ENCODE results near the gene TRIM5.
"Not testable (repeated sequence)": the region's sequence is repeated elsewhere in the genome, so short reads cannot be mapped to it uniquely, and the experiment has no call there.

TRIM5 gene, protein sequence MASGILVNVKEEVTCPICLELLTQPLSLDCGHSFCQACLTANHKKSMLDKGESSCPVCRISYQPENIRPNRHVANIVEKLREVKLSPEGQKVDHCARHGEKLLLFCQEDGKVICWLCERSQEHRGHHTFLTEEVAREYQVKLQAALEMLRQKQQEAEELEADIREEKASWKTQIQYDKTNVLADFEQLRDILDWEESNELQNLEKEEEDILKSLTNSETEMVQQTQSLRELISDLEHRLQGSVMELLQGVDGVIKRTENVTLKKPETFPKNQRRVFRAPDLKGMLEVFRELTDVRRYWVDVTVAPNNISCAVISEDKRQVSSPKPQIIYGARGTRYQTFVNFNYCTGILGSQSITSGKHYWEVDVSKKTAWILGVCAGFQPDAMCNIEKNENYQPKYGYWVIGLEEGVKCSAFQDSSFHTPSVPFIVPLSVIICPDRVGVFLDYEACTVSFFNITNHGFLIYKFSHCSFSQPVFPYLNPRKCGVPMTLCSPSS

GRCh38 chr11:5684646-5685362, at the start of gene TRIM5:
Gene TRIM5, minus strand, starts transcription at chr11:5685074. Its CDS starts 4,897 bp downstream, at chr11:5680177.
- DNase-seq (peak; percentile 75 to 83), ATAC-seq (peak; percentile 88)
- H3K27me3 Mint-ChIP-seq = no peaks in the 10 kb centered on the region
- H3K9me3 Mint-ChIP-seq = no peaks in the 10 kb centered on the region
- H3K4me3 Mint-ChIP-seq = peak within 1 kb of the TSS; percentile 84 to 92
- peaks cover 52% of the 10 kb centered on the region for H3K4me1 Mint-ChIP-seq
- H3K27ac Mint-ChIP-seq = peak within 1 kb of the TSS; percentile 94 to 95

DNA sequence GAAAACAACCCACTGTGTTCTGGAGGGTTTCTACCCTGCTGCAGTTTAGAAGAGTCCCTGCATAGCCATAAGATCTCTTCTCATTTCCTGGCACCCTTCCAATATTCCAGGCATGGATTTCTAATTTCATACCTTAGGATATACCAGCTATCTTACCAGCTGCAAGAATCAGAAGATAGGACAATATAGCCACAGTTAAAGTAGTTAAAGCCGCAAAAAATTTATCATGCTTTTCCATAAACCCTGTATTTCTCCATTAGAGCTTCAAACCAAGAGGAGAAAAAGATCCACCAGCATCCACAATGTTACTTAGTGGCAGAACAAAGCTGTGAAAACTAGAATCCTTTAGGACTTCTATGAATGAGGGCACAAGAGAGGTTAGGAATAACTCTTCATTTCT, 42.8 kb upstream of the TRIM5 start:
- Mint-ChIP-seq H3K27ac (no peak overlapping the region), H3K4me3 (no peak overlapping the region), H3K9me3 (no peaks in the 10 kb centered on the region), H3K27me3 (no peaks in the 10 kb centered on the region), H3K4me1 (no peaks in the 10 kb centered on the region)
- ATAC-seq (no peak), DNase-seq (no peak)

DNA sequence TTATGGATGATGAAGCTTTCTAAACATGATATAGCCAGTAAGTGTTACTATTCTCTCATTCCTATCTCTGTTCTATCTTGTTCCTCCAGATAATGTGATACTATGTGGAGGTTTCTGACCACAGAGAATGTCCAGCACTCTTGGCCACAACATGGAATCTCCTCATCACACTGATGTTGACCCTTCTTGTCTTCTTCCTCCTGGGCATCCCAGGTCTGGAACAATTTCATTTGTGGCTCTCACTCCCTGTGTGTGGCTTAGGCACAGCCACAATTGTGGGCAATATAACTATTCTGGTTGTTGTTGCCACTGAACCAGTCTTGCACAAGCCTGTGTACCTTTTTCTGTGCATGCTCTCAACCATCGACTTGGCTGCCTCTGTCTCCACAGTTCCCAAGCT, 41.5 kb upstream of the TRIM5 start:
- H3K27ac Mint-ChIP-seq = no peak overlapping the region

GRCh38 chr11:5722622-5723021, 37.7 kb upstream of the TRIM5 start:
- H3K27me3 Mint-ChIP-seq = no peaks in the 10 kb centered on the region
- H3K4me1 Mint-ChIP-seq = no peaks in the 10 kb centered on the region
- peaks cover 0 to 8% of the 10 kb centered on the region in 2 donors for H3K9me3 Mint-ChIP-seq
- ATAC-seq = no peak
- no peak overlapping the region for H3K4me3 Mint-ChIP-seq
- no peak for DNase-seq
- H3K27ac Mint-ChIP-seq = no peak overlapping the region

More for the DNA sequence above, 41.5 kb upstream of the TRIM5 start:
- ATAC-seq (no peak), DNase-seq (no peak)
- Mint-ChIP-seq H3K9me3 (no peaks in the 10 kb centered on the region), H3K4me3 (no peak overlapping the region), H3K4me1 (no peaks in the 10 kb centered on the region), H3K27me3 (no peaks in the 10 kb centered on the region)

- H3K9me3 Mint-ChIP-seq = peaks cover 0 to 8% of the 10 kb centered on the region in 2 donors
- no peak for DNase-seq
- H3K4me1 Mint-ChIP-seq = no peaks in the 10 kb centered on the region
- peak; percentile 83 for ATAC-seq
- no peak overlapping the region for H3K4me3 Mint-ChIP-seq
- H3K27ac Mint-ChIP-seq = peak overlapping the region in 1 of 2 donors; percentile 5
- no peaks in the 10 kb centered on the region for H3K27me3 Mint-ChIP-seq
Measured at GRCh38 chr11:5719703-5720495, 35.0 kb upstream of the TRIM5 start.

GRCh38 chr11:5716518-5716917, 31.6 kb upstream of the TRIM5 start:
- not testable (repeated sequence) for H3K27me3 Mint-ChIP-seq, H3K9me3 Mint-ChIP-seq, H3K27ac Mint-ChIP-seq, DNase-seq, H3K4me3 Mint-ChIP-seq, ATAC-seq, H3K4me1 Mint-ChIP-seq

DNA sequence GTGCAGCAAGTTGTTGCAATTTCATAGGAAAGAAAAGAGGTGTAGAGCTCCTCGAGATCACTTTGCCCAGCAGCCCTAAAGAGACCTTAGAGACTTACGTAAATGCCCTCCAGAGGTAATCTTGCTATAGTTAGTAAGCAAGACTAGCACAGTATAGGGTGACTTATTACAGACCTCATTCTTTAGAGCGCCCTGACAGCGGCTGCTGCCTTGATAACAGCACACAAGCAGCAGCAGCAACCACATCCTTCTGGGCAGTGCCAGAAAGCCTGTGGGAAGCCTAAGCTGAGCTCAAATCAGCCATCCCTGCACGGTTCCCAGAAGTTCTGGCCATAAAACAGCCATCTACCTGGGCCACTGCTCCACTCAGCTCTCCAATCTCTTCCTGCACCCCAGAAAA, 28.8 kb upstream of the TRIM5 start:
- H3K9me3 Mint-ChIP-seq = no peaks in the 10 kb centered on the region

DNA sequence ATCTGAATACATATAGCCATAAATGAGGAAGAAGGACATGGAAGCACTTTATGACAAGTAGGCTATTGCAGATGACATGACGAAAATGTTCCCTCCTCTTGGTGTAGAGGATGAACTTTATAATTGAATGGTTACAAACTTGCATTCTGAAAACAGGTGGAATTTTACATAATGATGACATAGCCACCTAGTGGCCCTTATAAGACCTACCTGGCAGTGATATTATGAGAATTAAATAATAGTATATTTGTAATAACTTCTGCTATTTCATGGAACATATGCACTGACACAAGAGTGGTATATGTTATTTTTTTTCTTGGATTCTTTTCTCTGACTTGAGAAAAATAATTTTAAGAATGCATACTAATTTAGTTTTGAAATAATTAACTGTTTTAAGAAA, 27.6 kb upstream of the TRIM5 start:
- no peak for DNase-seq

More for the DNA sequence above, 28.8 kb upstream of the TRIM5 start:
- Mint-ChIP-seq H3K4me1 (peaks cover 5% of the 10 kb centered on the region), H3K4me3 (no peak overlapping the region), H3K27me3 (no peaks in the 10 kb centered on the region), H3K27ac (no peak overlapping the region)
- DNase-seq = no peak
- peak; percentile 49 for ATAC-seq

DNA sequence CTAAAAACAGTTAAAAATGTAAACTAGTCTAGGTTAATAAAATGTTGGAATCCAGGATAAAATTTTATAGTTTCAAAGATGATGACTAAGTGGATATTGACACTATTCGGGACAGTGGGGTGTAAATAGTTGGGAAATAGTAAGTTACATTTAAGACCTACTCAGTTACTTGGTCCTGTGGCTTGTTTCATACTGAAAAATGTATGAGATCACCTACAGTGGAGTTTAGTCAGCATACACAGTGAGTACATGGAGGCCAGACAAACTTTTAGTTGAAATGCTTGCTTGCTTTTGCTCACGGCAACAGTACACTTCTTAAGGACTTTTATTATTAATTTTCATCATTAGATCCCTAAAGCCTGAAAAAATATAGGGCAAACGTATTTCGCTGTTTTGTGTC, 20.8 kb upstream of the TRIM5 start:
- H3K27ac Mint-ChIP-seq = peak overlapping the region in 1 of 2 donors; percentile 54
- DNase-seq = no peak
- no peaks in the 10 kb centered on the region for H3K9me3 Mint-ChIP-seq
- H3K27me3 Mint-ChIP-seq = no peaks in the 10 kb centered on the region
- H3K4me3 Mint-ChIP-seq = no peak overlapping the region
- ATAC-seq = peak; percentile 53
- peaks cover 47% of the 10 kb centered on the region for H3K4me1 Mint-ChIP-seq

More for the DNA sequence above, 27.6 kb upstream of the TRIM5 start:
- peaks cover 11% of the 10 kb centered on the region for H3K4me1 Mint-ChIP-seq
- H3K27ac Mint-ChIP-seq = peak overlapping the region; percentile 33 to 71
- no peak overlapping the region for H3K4me3 Mint-ChIP-seq
- ATAC-seq = peak; percentile 55
- no peaks in the 10 kb centered on the region for H3K9me3 Mint-ChIP-seq
- H3K27me3 Mint-ChIP-seq = no peaks in the 10 kb centered on the region

DNA sequence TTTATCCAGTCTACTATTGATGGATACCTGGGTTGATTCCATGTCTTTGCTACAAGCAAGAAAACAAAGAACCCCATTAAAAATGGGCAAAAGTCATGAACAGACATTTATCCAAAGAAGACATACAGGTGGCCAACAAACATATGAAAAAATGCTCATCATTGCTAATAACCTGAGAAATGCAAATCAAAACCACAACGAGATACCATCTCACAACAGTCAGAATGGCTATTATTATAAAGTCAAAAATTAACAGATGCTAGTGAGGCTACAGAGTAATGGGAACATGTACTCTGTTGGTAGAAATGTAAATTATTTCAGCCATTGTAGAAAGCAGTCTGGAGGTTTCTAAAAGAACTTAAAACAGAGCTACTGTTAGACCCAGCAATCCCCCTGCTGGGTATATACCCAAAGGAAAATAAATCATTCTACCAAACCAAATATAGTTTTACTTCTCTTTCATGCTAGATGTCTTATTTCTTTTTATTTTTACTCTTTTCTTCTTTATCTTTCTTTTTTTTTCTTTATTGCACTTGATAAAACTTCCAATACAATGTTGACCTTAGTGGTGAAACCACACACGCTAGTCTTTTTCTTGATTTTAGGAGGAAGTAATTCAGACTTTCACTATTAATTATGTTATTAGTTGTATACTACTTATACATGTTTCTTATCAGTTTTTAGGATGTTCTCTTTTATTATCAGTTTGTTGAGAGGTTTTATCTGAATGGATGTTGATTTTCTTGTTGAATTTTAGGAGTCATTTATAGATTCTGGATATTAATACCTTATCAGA, 19.1 kb upstream of the TRIM5 start:
- Mint-ChIP-seq H3K4me3 (peak overlapping the region in 1 of 2 donors; percentile 44), H3K27me3 (no peaks in the 10 kb centered on the region), H3K4me1 (peaks cover 61% of the 10 kb centered on the region), H3K9me3 (no peaks in the 10 kb centered on the region), H3K27ac (peak overlapping the region in 1 of 2 donors; percentile 88)
- no peak for ATAC-seq
- DNase-seq = no peak

DNA sequence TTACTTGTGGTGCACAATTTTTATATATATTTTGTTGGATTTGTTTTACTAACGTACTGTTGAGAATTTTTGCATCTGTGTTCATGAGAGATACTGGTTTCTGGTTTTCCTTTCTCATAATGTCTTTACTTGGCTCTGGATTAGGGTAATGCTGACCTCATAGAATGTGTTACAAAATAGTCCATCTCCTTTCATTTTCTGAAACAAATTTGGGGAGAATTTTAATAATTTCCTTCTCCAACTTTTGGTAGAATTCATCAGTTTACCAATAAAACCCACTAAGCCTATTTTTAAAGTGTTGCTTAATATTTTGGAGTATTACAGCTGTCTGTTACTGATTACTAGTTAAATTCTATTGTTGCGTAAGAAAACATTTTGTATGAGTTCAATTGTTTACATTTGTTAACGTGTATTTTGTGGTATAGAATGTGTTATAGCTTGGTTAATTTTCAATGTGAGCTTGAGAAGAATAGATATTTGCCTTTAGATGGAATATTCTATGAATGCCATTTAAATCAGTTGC, 16.2 kb upstream of the TRIM5 start:
- Mint-ChIP-seq H3K4me1 (peaks cover 83% of the 10 kb centered on the region), H3K4me3 (peak overlapping the region in 1 of 2 donors; percentile 62), H3K27ac (peak overlapping the region; percentile 87 to 91), H3K27me3 (no peaks in the 10 kb centered on the region), H3K9me3 (no peaks in the 10 kb centered on the region)
- ATAC-seq (no peak), DNase-seq (no peak)

DNA sequence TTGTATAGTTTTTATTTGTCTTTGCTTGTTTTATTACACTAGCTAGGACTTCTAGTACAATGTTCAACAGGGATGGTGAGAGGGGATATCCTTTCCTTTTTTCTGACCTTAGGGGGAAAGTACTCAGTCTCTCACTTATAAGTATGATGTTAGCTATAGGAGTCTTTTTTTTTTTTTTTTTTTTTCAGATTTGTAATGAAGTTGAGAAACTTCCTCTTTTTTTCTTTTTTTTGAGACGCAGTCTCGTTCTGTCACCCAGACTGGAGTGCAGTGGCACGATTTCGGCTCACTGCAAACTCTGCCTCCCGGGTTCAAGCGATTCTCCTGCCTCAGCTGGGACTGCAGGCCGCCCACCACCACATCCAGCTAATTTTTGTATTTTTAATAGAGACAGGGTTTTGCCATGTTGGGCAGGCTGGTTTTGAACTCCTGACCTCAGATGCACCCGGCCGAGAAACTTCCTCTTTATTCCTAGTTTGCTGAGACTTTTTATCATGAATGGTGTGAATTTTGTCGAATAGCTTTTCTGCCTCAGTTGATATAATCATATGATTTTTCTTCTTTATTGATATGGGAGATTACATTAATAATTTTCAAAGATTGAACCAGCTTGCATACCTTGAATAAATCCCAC, 15.7 kb upstream of the TRIM5 start:
- H3K9me3 Mint-ChIP-seq = no peaks in the 10 kb centered on the region
- peaks cover 88% of the 10 kb centered on the region for H3K4me1 Mint-ChIP-seq
- ATAC-seq (no peak), DNase-seq (no peak)
- peak overlapping the region; percentile 31 to 33 for H3K4me3 Mint-ChIP-seq
- no peaks in the 10 kb centered on the region for H3K27me3 Mint-ChIP-seq
- peak overlapping the region; percentile 87 to 91 for H3K27ac Mint-ChIP-seq

- no peak overlapping the region for H3K27ac Mint-ChIP-seq
- no peak for ATAC-seq
- no peaks in the 10 kb centered on the region for H3K9me3 Mint-ChIP-seq
- DNase-seq = no peak
- peaks cover 87% of the 10 kb centered on the region for H3K4me1 Mint-ChIP-seq
- no peak overlapping the region for H3K4me3 Mint-ChIP-seq
- H3K27me3 Mint-ChIP-seq = no peaks in the 10 kb centered on the region
Measured at GRCh38 chr11:5698281-5698680, 13.4 kb upstream of the TRIM5 start.

DNA sequence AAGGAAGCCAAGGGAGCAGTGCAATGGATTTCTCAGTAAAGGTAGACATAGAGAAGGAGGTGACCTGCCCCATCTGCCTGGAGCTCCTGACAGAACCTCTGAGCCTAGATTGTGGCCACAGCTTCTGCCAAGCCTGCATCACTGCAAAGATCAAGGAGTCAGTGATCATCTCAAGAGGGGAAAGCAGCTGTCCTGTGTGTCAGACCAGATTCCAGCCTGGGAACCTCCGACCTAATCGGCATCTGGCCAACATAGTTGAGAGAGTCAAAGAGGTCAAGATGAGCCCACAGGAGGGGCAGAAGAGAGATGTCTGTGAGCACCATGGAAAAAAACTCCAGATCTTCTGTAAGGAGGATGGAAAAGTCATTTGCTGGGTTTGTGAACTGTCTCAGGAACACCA, 11.3 kb upstream of the TRIM5 start:
- H3K4me1 Mint-ChIP-seq = peaks cover 80% of the 10 kb centered on the region
- DNase-seq (no peak), ATAC-seq (no peak)
- no peaks in the 10 kb centered on the region for H3K9me3 Mint-ChIP-seq
- no peak overlapping the region for H3K27ac Mint-ChIP-seq
- H3K4me3 Mint-ChIP-seq = peak overlapping the region in 1 of 2 donors; percentile 39
- H3K27me3 Mint-ChIP-seq = no peaks in the 10 kb centered on the region
